NCI-H146 treated with DMSO at 0.1 percent for 48 hours (cell line): ENCODE results near the gene NRM.

Experiments
- DNase-seq: peaks from one replicate; lab custom pipeline; 2025; ENCODE audit not compliant: unreplicated experiment; lab: John Stamatoyannopoulos, UW

The NRM gene

DNA sequence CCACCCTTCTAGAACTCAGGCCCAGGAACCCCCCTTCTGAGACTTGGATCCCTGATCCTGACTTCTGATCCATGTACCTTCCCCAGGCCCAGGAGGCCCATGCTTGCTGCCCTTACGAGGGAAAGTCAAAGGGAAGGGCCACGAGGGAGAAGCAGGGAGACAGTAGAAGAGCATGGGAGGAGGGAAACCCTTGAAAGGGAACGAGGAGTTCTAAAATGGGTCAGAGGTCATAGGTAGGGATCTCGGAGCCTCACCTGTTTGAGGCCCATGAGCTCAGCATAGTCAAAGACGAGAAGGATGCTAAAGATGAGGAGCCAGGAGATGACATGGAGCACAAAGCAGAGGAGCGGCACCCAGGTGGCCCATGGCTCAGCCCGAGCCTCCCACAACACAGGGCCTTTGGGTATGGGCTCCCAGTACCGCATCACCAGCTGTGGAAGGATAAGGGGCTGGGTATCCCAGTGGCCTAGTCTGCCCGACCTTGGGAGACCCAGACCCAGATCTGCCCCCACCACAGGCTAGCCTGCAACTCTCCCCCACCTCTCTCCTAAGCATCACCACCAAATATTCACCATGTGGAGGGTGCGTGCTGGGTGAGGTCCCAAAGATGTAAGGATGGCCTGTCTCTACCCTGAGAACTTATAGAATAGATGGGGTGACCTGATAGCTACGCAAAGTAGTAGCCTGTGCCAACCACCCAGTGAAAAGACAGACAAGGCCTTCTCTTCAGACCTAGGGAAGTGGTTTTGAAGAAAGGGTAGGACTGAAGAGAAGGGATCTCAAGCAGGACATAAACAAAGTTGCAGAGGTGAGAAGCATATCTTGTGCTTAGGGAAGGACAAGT, 1.5 kb downstream of the NRM start:
- DNase-seq: no peak

DNA sequence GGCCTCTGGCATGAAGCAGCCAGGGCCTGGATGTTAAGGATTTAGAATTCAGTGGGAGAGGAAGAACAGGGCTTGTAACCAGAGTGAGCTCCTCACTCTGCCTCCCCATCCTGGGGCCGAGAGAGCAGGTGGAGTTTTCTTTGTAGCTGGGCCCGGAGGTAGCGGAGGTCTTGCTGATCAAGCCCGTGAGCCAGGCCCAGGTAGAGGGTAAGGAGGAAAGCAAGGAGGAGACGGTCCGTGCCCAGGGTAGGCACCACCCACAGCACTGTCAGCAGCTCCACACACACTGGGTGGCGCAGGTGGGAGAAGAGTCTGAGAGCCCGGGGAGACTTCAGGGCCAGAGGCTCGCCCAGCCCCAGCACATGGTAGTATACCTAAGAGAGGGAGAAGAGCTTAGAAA, 2.2 kb downstream of the NRM start:
- DNase-seq: no peak

DNA sequence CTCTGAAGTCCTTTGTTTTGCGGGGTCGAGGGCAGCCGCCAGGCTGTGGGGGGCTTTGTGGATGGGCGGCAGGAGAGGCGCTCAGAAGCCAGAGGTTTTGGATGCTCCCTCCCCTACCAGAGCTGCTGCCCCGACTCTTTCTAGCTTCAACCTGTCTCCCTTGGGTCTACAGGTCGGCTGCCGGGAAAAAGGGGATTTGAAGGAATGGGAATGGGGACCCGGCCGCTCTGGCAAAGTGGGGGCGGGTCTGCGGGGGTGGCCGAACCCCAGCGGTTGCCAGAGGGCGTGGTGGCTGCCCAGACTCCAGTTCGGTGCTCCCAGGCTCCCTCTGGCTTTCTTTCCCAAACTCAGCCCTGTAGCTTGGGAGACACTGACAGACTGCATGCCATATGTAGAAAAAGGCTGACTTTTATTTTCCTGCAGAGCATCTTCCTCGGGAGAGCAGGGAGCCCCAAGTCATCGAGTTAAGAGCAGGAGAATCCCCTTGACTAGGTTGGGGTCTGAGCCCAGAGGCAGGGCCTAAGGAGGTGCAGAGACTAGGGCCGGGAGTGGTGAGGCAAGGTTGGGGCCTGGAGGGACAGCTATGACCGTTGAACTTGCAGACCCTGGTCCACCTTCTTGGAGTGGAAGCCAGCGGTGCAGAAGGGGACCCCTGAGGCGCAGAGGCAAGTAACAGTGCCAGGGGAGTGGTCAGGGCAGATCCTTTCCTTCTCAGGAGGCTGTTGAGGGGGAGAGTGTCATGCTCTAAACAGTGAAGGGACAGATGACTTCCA, 2.9 kb downstream of the NRM start:
- DNase-seq: no peak

DNA sequence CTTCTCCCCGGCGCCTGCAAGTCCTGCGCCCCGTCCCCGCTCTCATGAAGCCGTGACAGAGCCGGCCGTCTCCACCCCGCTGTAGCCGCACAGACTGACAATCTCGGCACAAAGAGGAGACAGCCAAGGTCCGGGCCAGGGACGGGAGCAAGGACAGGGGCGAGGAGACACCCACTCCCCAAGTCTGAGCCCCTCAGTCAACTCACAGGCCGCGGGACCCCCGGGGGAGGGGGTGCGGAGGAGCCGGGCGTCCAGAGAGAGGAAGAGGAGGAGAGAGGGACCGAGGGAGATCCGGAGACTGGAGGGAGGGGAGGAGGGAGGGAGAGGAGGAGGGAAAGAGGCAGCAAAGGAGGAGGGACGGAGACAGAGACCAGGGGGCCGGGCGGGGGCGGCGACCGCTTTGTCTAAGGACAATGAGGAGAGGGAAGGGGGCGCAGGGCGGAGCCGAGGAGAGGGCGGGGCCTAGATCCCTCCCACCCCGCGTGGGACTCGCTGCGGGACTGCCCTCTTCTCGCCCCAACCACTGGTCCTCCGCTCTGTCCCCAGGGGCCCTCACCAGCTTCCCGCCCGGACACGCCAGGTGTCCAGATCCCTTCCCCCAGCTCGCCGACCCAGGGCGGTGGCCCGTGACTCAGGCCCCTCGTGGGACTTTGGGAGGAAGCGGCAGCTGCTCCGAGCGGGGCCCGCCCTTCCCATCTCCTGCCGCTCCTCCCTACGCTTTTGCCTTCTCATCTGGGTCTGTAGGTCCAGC, 3.7 kb downstream of the NRM start:
- DNase-seq: peak; percentile 75

DNA sequence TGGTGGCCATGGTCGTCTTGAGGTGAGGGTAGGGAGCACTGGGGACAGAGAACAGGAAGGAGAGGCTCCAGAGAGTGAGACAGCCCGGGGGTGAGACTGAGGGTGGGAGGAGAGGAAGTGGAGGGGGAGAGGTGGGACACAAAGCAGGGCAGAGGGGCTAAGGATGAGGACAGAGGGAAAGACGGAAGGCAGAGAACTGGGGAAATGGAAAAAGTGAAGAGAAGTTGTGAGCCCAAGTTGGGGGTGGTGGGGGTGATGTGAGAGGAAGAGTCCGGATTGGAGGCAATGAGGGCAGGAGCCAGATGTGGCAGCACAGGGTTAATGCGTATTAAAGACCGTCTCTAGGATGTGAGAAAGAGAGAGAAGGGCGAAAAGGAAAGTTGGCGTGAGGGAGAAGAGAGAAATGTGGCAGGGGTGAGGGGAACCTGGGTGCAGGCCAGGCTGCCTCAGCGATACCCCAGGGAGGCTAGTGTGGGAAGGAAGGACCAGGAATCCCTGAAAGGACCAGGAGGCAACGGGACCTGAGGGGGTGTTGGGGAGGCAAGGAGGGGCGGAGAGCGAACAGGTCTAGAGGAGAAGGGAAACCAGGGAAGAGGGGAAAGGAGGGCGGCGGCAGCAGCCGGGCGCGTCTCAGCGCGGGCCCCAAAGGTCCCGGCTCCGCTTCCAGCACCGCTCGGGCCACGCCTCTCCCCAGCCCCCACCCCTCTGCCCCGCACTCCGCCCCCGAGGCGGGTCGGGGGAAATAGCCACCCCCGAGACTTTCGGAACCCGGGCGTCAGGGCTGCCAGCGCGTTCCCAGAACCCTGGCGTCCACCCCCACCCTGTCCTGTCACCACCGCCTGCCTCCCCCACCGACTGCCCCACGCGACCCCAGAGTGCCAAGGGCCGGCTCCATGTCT, 4.5 kb downstream of the NRM start, which contains the start of gene PPP1R18:
Gene PPP1R18 (minus strand): TSS at position 637 of the 899 bp plus-strand sequence. CDS start 627 bp downstream, at position 10.
- DNase-seq: no peak

DNA sequence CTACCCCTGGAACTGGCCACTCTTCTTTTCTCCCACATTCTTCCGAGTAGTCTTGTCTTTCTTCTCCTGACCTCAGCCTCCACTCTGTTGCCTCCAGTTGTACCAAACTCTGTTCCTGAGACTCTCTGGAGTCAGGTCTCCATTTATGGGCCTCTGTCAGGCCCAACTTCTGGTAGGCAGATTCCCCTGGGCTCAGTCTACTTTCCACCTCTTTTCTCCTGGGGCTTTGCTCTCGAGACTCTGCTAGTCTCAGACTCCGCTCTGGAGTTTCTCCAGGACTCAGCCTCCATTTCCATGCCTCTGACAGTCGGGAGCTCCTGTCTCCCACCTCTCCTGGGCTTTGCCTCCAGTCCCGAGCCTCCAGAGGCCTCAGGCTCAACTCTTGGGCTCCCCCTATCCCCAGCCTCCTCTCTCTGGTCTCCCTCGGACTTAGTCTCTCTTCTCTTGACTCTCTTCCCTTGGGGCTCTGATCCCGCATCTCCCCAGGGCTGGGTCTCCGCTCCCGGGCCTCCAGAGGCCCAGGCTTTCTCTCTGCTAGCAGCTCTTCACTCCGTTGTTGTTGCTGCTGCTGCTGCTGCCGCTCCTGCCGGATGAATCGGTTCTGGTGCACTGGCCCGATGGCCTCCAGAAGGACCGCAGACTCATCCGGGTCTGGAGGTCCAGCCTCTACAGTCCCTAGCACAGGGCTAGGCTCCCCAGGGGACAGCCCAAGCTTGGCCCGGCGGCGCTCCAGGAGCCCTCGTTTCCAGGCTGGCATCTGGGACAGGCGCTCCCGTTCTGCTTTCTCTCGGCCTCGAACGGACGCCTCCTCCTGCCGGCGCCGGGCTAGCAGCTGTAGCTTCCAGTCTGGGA, 5.4 kb downstream of the NRM start:
- DNase-seq: no peak

DNA sequence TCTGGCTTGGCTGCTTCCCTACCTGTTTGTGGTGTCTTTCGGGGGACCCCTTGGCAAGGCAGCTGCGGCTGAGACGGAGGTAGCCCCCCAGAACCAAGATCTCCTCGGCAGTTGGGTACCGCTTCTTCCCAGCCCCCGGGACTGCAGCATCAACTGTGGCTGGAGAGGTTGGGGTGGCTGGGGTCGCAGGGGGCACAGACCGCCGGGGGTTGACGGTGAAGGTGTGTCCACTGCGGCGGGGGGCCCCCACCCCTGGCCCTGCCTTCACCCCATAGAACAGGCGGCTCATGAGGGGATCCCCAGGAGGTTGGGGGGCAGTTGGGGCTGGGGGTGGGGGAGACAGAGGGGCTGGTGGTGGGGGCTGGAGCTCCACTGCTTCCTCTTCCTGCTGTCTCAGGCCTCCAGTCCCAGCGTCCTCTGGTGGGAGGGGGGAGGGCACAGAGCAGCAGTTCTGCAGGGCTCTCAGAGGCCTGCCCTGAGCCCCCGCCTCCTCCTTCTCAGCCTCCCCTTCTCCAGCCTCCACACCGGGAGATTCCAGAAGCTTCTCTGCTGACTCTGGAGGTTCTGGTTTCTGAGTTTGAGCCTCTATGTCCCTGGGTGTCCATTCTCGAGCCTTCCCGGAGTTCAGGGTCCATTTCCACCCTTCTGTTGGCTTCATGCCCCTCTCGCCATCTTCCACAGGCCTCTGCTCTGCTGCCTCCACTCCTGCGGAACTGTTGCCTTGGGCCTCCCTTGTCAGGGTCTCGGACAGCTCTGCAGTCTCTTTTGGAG, 6.2 kb downstream of the NRM start:
- no peak for DNase-seq

DNA sequence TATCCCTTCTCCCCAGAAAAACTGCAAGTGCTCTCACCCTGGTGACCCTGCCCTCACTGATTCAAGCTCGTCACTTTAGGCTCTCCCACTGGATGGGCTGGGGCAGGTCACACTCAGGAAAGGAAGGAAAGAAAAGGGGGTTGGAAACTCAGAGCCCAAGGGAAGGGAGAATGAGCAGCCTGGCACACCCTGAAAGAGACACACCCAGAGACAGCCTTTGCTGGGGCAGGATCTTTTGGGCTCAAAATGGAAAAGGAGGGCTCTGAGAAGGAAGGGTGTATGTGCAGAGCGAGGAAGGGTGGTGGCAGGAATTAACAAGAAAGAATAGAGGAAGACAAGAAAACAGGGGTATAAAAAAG, 6.8 kb downstream of the NRM start:
- no peak for DNase-seq

DNA sequence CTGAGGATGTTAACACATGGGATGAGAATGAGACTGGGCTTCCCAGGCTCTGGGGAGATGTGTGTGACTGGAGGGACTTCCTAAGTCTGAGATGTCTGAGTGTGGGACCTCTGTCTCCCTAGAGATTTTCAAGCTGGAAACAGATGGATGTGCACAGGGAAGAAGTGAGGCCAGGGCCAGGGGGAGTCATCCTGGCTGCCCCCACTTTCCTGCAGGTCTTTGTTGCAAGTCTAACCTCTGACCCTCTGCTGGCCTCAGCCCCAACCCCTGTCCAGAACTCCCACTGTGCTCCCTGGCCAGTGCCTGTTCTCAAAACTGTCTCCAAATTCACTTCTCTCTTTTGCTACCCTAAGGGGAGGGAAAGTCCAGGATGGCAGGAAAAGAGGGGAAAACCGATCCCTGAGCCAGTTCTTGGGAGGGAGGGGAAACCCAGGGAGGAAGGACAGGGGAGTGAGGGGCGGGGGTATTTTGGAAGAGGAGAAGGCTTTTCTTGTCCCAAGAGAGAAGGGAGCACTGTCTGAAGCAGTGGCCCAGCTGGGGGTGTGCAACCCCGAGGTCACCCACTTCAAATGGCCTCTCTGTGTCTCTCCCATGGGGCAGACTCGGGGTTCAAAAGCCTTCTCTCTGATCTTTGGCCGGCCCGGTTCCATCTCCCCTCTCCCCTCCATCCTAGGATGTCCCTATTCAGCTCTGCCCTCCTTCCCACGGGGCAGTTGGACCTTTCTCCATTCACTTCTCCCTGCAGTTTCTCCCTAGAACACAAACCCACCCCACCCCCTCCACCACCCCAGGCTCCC, 7.4 kb downstream of the NRM start:
- DNase-seq: no peak

DNA sequence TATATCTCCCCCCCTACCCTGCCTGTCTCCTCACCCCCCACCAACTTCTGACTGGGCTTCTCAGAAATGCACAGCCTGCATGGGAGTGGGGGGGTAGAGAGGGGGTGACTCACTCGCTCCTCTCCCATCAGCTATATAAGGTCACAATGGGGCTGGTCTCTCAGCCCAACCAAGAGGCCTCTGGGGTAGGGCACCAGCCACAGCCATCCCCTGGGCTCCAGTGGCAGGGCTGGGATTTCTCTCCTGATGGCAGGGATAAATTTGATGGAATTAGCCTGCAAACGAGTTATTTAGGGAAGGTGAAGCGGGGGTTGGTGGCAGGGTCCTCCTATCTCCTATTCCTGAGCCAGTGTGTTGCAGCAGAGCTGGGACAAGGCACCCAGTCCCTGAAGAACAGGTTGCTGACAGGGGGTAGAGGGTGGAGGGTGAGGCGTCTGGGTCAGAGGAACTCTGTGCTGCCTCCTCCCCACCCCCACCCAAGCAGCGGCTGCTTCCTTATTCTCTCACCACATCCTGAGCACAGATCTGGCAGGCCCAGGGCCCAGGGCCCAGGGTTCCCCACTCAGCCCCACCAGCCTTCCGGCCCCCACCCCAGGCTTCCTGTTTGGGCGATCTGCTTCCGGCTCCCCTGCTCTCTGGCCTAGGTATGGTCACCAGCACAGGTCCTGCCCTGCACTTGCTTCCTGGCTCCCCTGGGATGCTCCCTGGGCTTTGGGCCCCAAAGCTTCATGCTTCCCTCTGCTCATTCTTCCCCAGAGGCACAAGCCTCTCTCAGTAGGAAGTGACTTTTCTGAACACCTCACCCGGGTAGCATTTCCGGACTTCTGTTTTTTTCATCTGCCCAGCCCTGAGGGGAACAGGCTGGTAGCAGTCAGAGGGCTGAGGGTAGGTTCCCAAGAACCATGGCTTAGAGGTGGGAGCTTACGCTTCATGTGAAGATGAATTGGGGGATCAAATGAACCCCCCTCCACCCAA, 8.4 kb downstream of the NRM start:
- no peak for DNase-seq

DNA sequence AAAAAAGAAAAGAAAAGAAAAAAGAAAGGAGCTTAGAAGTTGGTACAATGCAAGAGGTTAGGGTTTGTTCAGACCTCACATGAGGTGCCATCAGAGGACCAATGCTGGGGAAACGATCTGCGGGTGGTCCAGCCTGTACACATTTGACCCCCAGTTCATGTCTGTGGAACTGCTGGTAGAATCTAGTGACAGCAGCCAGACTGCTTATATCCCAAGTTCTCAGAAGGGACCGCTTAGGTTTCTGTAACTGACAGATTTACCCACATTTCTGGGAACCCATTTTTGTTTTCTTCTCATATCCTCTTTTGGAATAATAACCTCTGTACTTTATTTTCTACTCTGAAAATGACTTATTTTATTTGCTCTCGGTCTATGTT, 9.0 kb downstream of the NRM start:
- DNase-seq: no peak

DNA sequence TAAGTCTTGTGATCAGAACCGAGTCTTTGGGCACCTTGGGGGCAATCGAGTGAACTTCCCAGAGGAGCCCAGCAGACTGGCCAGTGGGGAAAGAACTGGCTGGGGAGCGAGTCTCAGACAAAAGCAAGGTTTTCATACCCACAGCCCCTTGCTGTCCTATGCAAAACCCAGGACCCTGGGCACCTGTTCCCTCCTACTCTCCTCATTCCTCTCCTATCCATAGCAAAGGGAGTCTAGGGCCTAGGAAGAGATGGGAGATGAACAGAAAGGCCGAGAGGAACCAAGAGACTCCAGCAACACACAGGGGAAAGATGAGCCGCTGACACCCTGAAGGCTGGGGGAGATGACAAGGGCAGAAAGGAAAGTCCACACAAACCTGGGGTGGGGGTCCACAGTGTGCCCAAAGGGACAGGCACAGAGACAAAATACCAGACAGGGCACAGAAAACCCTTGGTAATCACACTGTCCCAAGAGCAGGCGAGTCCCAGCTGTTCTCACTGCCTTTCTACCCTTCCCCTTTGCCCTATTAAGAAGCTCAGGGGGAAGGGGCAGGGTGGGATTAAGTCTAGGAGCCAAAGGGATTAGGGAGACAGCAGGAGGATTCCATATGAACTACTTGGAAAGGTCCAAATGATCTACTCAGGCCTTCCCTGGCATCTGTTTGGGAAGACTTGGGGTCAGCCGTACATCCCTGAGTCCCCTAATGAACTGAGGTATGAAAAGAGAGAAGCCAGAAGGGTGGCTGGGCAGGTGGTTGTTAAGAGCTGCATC, 10.8 kb downstream of the NRM start:
- DNase-seq: no peak

DNA sequence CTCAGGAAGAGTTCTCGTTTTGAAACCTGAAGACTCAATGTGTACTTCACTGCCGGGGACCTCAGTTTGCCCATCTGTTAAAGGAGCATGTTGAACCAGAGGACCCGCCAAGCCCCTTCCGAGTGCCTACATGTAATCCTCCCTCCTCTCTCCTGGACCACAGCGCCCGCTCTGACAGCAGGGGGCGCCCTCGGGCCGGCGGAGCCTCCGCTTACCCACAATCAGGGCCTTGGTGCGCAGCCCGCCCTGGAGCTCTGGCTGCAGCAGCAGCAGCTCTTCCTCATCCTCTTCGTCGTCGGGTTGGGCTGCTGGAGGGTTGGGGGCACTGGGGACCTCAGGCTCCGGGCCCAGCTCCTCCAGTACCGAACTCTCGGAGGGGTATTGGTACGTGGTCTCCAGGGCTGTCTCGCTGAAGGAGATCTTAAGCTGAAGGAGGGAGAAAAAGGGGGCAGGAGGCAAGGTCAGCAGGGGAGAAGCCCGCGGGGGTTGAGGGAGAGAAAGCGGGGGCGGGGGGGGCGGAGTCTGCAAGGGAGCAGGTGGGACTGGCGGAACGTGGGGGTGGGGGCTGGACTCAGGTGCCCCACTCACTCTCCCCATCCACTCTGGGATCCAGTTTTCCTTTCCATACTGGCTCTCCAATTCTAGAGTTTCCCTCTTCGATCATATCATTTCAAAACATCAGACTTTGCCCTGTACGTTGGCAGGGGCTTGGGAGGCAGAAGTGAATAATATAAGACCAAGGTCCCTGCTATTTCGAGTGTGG, 11.6 kb downstream of the NRM start:
- peak; percentile 40 for DNase-seq

DNA sequence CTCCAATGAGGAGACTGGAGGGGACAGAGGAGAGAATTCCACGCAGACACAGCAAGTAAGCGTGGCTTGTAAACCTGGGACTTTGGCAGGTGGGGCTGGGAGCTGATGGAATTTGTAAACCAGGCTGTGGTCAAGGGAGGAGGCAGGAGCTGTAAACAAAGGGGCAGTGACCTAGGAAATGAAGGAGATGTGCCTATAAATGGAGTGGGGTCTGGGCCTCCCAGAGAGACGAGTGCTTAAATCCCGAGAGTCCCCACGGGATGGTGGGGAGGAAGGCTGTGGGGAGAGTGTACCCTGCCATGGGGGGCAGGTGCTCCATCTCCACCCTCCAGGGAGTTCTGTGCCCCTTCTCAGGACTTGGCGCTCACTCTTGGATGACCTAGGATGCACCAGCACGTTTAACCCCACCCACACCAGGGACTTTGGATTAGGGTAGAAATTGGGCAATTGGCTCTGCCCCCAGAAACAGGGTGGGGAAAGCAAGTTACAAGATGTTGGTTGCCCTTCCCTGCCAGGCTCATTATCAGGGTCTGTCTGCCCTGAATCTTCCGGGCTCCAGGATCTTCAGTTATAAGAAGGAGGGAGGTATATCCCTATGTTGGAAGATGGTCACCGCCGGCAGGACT, 14.0 kb downstream of the NRM start:
- no peak for DNase-seq
